Stimulated activated CD4-positive, alpha-beta T cell treated with anti-CD3 and anti-CD28 coated beads, Interleukin-2, amount 100 ng/mL, for 48 hours (primary cell): ENCODE results near the gene DDX60.
"Not testable (repeated sequence)": the region's sequence is repeated elsewhere in the genome, so short reads cannot be mapped to it uniquely, and the experiment has no call there.

Experiments
- DNase-seq, 2 donors: peaks; one replicate each; pipeline ENCODE4 v3.0.0-alpha.2; 2020

The DDX60 gene

DNA sequence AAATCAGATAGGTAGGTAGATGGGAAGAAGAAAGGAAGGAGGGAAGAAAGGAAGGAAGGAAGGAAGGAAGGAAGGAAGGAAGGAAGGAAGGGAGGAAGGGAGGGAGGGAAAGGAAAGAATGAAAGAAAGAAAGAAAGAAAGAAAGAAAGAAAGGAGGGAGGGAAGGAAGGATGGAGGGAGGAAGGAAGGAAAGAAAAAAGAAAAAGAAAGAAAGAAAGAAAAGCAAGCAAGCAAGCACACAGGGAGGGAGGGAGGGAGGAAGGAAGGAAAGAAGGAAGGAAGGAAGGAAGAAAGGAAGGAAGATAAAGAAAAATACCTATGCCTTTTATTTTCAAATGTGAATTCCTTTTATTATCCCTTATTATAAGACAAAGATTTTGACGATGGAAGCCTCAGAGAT is 32.7 kb downstream of the DDX60 start:
- DNase-seq: not testable (repeated sequence)

DNA sequence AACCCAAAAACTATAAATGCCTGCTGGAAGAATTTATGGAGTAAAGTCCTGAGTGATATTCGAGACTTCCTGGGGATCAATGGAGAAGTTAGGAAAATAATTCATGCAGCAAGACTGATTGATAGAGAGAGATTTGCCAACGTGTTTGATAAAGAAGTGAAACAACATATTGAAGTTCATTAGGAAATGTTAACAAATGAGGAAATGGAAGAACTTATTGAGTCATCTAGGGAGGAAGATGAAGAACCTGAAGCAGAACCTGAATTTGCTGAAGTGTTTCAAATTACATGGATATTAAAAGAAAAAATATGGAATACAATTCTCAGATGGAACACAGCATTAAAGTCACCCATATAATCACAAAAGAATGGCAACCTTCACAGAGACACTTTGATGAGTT is 39.0 kb downstream of the DDX60 start:
- DNase-seq: no peak

DNA sequence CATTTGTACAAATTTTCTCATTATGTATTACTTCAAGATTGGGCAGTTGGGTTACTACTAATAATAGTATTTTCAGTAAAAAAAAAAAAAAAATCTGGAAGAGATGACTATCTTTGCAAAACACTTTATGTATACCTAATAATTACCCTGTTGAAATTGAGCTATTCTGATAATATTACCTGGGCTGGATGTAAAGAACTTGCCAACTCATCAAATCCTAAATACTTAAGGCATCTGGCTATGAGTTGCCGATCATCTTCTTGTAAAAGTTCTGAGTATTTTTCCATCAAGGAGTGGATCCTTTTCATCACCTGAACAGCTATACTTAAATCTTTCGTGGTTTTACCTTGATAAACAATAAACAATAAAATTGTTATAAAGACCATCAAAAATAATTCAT is 42.7 kb downstream of the DDX60 start:
- no peak for DNase-seq

DNA sequence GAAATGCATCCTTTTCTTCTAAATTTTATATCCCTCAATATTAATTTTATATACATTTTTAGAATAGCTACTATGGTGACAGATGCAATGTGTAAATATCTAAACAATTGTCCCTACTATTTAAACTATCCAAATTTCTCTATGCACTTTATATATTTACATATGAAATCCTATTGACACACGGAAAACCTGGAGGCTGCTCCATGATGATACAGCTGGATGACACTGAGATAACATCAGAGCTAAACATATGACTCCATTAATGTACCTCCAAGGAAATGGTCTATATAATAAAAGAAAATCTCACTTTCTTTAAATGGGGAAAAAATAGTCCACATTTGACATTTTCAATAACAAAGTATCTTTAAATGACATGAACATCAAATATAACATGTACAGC is 43.7 kb downstream of the DDX60 start:
- no peak for DNase-seq

DNA sequence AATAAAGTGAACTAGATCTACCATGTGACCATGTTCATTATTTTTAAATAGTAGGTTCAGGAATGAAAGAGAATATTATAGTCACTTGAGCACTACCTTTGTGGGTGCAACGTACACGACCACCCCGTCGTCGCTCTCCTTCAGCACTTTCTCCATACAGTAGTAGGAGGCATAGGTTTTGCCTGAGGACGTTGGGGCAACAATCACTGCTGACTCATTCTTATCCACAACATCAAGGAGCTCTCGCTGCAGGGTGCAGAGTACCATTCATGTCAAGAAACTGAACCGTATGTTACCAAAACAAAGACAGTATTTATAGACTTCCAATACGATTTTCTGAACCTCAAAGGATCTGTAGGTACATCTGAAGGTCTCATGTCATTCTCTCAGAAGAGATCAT is 44.7 kb downstream of the DDX60 start:
- DNase-seq: no peak

DNA sequence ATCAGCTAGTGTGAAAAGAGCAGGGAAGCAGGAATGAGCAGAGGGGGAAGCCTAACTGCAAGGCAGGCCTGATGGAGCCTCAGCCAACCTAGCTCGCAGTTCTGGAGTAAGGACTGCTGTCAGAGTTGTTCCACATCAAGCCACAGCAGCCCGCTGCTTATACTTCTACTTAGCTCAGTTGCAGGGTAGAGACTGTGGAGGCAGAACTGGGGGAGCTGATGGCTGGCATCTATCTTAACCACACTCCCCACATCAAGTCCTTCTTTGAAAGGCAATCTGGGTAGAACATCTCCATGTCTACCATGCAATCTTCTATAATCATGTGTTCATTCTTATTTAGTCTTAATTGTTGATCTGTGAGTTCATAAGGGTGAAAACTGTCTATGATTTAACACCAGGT is 46.1 kb downstream of the DDX60 start:
- DNase-seq: no peak

DNA sequence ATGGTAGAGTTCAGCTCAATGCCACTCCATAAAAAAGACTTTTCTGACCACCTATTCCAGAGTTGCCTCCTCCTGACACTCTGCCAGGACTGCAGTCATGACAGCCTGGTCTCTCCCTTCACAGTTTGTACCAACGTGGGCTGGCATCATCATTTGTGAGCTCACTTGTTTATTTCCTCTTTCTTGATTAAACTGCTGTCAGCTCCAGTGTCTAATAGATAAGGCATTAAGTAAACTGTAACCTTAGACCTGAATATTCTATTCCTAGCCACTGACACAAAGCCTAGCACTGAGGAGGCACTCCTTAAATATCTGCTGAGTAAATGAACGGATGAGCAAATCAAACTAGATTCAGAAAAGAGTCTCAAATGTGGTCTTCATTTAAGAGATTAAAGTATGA is 48.7 kb downstream of the DDX60 start:
- no peak for DNase-seq

DNA sequence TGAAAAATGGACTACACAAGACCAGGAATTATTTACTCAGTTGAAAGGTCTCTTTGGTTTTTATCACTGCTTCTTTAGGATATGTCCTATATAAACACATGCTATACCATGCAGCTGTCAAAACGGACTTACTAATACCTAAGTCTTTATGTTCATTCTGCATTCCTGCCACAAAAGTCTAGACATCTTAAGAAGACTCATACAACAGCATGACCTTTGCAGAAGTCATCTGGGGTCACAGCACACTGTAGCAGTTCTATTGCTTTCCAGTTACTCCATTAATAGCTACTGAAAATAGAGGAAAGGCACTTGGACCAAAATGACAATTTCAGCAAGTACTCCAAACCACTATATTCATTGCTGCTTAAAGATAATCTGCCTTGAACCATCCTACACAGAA is 53.2 kb downstream of the DDX60 start:
- no peak for DNase-seq

DNA sequence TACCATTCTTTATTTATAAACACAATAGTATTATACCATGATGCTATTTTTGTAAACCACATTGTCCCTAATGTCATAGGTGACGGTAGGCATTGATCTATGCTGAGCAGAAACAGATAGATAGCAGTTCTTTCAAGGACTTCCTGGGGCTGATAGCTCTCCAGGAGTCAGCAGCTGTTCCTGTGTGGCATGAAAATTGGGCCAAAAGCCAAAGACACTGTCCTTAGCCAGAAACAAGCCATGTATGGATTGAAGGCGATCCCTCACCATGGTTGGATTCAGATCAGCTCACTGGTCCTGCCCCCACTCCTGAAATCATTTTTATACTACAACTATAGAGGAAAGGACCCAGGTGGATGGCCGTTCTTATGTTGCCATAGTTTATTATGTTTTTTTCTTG is 53.6 kb downstream of the DDX60 start:
- no peak for DNase-seq

DNA sequence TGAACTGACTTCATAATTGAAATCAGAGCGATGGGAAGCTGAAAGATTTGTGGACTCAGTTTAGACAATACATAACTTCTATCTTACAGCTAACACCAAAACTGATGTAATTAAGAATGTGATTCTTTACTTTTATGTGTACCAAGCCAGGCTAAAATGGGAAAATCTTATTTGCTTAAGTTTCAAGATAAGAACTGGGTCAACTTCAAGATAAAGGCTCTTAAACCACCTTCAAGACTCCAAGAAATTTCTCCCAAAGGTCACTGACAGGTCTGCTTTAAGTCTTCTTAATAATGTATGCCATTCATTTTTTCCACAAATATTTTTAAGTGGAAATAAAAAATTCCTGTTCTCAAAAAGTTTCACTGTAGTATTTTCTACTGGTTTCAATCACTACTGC is 55.5 kb downstream of the DDX60 start:
- no peak for DNase-seq

DNA sequence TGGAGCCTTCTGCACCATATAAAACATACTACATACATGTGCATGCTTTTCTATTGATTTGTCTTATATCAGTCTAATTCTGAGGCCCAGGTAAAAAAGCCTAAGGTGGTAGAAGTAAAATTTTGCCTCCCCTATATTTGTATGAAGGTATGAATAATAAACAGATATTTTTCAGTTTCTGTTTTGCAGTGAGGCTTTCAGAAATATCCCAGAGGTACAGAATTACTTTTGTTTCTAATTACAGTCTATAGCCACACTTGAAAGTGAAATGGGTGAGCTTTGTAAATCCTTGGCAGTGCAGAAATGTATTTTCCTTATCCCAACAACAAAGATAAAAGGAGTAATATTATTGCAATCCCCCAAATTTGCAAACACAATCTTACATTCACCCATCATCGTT is 59.5 kb downstream of the DDX60 start:
- no peak for DNase-seq

DNA sequence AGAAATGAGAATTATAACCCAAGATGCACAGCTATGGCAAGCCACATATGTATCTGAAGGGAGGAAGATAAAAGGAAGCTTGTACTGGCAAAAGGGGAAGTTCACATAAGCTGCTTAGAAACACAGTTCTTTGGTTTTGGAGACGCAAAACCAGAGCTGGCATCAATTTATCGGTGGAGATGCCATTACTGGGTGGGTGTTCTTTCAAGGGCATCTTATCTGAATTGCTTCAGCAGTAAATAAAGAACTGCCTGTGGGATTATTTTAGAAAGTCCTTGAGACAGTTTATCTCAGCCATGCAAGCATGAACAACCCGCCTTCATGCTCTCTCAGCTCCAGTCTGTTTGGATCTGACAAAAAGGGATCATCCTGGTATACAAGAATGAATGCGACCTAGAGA is 60.8 kb downstream of the DDX60 start:
- DNase-seq: no peak

DNA sequence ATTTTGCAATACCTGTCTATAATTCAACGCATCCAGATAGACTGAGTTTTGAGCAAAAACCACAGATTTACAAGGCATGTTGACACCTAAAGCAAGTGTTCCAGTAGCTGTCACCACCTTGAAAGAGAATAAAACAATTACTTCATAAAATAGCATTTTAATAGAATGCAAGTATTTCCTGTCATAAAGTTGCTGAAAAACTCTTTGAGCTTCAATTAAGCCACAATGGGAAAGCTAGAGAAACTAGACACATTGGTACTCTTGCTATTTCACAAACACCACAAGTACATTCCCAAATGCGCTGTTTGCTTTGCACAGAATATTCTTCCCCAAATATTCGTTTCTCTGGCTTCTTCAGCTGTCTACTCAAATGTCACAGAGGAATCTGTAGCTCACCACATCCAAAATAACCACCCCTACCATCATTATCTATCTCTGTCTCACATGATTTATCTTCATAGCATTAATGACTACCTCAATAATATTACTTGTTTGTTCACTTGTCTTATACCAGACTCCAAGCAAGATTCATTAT is 70.3 kb downstream of the DDX60 start:
- no peak for DNase-seq

DNA sequence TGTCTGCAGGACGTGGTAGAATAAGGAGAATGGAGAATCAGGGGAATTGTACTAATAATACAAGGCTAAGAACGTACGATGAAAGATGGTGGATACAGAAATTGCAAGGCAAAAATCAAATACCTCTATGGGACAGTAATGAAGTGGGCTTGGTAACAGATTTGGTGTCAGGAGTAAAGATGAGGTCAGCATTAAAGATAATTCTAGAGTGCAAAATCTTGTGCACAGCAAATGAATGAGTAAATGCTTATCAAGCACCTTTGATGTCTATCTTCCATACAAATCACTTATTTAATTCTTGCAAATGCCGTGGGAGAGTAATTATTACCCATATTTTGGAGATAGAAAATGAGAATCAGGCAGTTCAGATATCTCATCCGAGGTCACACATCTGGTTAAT is 70.9 kb downstream of the DDX60 start:
- no peak for DNase-seq

DNA sequence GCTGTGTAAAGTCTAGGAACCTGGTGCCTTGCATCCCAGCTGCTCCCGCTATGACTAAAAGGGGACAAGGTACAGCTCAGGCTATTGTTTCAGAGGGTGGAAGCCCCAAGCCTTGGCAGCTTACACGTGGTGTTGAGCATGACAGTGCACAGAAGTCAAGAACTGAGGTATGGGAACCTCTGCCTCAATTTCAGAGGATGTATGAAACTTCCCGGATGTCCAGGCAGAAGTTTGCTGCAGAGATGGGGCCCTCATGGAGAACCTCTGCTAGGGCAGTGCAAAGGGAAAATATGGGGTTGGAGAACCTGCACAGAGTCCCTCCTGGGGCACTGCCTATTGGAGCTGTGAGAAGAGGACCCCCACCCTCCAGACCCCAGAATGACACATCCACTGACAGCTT is 76.6 kb downstream of the DDX60 start:
- no peak for DNase-seq

DNA sequence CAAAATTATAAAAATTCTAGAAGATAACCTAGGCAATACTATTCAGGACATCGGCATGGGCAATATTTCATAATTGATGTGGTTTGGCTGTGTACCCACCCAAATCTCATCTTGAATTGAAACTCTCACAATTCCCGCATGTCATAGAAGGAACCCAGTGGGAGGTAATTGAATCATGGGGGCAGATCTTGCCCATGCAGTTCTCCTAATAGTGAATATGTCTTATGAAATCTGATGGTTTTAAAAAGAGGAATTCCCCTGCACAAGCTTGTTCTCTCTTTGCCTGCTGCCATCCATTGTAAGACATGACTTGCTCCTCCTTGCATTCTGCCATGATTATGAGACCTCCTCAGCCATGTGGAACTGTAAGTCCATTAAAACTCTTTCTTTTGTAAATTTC is 77.7 kb downstream of the DDX60 start:
- no peak for DNase-seq

DNA sequence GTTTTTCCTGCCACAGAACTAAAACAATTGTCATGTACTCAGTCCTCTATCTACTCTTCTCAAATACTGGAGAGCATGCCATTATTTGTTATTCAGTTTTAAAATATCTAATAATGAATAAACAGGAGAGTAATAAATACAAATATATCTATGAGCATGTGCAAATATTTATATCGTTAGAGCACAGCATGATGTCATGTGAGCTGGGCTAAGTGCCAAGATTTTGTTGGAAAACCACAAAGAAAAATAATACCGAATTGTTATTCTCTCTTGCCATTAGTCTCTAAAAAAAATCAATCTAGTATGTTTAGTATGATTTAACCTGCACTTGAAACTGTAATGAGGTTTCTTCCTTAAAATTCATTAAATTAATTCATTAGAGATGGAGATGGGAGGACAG is 97.3 kb downstream of the DDX60 start:
- DNase-seq: no peak

DNA sequence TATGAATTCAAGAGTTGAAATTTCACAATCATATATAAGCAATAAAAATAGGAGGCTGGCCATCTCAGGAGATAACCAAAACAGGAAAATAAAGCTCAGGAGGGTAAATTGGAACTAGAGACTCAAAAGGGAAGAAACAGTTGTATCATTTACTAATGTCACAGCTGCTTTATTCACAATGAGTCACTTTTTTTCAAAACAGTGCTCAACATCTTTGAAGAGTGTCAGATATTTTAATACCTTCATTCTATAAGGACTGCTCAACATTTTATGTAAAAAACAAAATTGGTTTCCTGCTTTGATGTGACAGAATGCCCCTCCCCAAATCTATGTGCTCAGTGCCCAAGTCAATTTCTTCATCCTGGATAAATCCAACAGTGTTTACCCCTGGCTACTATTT is 97.7 kb downstream of the DDX60 start:
- DNase-seq: no peak

DNA sequence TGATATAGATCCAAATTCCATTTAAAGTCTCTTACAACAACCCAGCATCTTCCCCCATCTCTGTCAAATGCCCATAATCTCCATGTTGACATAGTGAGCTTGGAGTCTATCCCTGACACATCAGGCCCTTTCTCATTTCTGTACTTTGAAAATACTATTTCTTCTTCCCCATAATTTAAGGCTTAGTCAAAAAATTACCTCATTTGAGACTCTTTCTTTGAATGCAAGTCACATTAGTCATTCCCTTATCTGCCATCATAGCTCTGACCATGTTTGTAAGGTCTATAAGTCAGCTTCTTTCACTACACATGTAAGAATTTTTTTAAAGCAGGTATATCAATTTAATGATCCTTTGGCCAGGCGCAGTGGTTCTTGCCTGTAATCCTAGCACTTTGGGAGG is 99.9 kb downstream of the DDX60 start:
- DNase-seq: no peak

DNA sequence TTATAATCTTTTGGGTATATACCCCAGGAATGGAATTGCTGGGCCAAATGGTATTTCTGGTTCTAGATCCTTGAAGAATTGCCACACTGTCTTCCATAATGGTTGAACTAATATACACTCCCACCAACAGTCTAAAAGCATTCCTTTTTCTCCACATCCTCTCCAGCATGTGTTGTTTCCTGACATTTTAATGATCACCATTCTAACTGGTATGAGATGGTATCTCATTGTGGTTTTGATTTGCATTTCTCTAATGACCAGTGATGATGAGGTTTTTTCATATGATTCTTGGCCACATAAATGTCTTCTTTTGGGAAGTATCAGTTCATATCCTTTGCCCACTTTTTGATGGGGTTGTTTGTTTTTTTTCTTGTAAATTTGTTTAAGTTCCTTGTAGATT is 105.0 kb downstream of the DDX60 start:
- not testable (repeated sequence) for DNase-seq

DNA sequence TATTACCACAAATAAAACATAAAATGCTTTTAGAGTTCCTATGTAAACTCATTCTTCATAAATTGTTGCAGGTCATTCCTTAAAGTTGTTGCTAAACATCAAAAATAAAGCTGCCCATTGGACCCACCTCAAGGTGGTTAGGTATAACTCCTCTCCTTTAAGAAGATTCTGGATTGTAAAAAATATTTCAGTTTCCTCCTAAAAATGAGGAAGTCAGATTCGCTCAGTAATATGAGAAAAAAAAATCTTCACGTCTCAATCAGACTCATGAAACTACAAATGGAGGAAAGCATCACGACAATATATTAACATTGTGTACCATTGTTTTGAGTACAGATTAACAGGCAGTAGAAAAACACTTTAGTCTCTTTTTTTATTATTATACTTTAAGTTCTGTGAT is 105.9 kb downstream of the DDX60 start:
- no peak for DNase-seq

DNA sequence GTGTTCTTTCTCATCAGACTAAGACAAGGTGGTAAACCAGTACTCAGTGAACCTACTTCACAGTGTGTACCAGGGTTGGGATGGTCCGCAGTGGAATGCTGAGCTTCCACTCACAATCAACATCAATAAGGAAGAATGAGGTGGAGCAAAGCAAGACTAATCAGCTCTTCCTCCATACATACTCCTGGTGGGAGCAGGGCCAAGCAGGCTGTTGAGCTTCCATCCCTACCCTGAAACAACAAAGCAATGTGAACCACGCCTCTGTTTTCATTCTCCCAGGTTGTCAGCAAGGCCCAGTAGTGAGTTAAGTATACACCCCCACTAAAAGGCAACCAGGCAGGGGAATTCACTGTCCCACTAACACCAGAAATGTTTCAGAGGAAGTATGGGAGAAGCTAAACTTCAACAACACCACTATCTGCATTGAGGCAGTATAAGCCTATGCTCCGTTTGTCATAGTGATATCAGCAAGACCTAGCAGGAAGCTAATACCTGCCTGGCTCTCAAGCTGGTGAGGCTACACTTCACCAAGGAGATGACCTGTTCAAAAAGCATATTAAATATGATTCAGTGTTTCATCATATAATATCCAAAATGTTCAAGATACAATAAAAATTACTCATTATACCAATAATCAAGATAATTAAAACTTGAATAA is 109.5 kb downstream of the DDX60 start:
- no peak for DNase-seq

DNA sequence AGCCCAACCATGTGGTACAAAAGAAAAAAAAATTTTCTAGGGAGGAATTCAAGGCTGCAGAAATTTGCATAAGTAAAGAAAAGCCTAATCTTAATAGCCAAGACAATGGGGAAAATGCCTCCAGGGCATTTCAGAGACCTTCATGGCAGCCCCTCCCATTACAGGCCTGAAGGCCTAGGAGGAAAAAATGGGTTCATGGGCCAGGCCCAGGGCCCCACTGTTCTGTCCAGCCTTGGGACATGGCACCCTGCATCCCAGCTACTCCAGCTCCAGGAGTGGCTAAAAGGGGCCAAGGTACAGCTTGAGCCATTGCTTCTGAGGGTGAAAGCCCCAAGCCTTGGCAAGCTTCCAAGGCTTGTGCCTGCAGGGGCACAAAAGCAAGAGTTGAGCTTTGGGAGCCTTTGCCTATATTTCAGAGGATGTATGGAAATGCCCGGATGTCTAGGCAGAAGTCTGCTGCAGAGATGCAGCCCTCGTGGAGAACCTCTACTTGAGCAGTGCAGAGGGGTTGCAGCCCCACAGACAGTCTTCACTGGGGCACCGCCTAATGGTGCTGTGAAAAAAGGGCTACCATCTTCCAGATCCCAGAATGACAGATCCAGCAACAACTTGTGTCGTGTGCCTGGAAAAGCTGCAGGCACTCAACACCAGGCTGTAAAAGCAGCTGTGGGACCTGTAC is 115.2 kb downstream of the DDX60 start:
- no peak for DNase-seq

DNA sequence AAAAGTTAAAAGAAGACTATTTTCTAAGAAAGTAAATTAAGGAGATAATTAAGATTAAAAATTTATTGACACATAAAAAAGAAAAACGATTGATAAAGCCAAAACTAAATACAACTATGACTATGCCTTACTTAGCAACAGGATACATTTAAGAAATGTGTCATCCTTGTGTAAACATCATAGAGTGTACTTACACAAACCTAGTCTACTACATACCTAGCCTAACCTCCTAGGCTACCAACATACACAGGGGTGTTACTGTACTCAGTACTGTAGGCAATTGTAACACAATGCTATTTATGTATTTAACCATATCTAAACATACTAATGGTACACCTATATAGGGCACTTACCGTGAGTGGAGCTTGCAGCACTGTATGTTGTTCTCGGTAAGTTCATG is 117.9 kb downstream of the DDX60 start:
- no peak for DNase-seq
